NCI-H82 (cell line): ENCODE results near the gene RYR2.
"Not testable (repeated sequence)": the region's sequence is repeated elsewhere in the genome, so short reads cannot be mapped to it uniquely, and the experiment has no call there.

Experiments used
- DNase-seq: peaks from one replicate; lab custom pipeline; 2025; lab: John Stamatoyannopoulos, UW

Gene RYR2

DNA sequence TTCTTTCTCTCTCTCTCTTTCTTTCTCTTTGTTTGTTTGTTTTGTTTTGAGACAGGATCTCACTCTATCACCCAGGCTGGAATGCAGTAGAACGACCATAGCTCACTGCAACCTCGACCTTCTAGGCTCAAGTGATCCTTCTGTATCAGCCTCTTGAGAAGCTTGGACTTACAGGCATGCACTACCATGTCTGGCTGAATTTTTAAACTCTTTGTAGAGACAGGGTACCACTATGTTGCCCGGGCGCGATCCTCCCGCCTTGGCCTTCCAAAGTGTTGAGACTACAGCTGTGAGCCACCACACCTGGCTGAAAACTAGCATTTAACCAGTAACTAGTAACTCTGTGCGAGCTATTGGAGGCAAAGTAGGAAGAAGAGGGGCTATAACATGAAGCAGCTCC lies 523.3 kb downstream of the RYR2 start:
- DNase-seq = no peak

DNA sequence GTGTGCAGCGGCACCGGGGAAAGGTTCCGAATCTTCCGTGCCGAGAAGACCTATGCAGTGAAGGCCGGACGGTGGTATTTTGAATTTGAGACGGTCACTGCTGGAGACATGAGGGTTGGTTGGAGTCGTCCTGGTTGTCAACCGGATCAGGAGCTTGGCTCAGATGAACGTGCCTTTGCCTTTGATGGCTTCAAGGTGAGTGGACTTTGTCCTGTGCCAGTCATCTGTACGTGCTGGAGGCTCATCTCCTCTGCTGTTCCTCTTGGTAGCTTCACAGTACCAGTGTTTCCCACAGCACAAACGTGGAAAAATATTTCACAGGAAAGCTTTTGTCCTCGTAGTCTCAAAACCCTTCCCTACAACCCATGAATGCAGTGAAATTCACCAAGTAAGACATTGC lies 524.6 kb downstream of the RYR2 start:
- DNase-seq = no peak

DNA sequence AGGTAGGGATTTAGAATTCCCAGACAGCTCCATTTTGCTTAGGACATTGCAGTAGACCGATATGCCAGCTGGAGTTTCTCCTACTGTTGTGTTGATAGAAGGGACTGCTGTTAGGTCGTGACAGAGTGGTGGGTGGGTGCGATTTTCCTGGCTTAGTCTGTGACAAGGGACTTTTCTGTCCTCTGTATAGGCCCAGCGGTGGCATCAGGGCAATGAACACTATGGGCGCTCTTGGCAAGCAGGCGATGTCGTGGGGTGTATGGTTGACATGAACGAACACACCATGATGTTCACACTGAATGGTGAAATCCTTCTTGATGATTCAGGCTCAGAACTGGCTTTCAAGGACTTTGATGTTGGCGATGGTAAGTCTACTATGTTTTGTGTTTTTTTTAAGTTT lies 527.0 kb downstream of the RYR2 start:
- no peak for DNase-seq

DNA sequence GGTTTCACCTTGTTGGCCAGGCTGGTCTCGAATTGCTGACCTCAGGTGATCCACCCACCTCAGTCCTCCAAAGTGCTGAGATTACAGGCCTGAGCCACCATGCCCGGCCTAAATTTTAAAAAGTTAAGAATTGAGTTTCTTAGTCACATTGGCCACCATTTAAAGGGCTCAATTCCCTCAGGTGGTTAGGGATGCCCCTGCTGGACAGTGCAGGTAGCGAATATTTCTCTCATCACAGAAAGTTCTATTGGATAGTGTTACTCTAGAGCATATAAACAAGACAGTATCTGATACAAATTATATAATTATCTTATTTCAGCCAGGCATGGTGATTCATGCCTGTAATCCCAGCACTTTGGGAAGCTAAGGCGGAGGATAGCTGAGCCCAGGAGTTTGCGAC lies 528.5 kb downstream of the RYR2 start:
- no peak for DNase-seq

DNA sequence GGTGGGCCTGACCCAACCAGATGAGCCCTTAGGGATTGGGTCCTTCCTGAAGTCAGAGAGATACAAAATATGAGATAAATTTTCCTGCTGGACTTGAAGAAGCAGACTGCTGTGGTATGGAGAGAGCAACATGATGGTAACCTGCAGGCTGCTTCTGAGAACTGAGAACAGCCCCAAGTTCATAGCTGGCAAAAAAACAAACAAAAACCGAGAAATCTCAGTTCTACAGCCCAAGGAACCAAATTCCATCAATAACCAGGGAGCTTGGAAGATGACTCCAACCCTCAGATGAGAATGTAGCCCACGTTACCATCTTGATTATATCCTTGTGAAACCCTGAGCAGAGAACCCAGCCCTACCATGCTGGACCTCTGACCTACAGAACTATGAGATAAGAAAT lies 532.6 kb downstream of the RYR2 start:
- no peak for DNase-seq

DNA sequence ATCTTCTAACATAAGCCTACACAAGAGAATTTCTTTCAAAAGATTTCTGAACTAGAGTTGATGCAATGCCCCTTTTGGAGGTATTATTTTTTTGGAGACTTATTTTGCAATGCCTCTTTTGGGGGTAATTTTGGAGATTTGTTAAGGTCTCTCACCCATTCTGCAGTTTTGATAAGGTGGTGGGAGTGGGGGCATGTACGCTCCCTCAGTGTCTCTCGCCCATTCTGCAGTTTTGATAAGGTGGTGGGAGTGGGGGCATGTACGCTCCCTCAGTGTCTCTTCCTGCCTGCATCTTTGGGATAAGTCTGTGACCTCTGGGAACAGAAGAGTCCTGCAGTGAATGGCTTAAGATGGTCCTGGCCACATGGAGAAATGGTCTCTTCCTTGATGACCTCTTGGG lies 536.6 kb downstream of the RYR2 start:
- no peak for DNase-seq

DNA sequence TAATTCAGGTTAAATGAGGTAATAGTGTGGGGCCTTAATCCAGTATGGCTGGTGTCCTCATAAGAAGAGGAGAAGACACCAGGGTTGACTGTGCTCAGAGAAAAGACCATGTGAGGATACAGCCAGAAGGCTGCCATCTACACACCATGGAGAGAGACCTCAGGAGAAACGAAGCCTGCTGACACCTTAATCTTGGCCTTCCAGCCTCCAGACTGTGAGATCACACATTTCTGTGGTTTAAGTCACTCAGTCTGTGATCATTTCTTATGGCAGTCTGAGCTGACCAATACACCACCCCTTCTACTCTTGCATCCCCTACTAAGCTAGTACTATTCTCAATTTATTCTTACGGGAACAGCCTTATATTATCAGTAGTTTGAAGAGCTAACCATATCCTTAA lies 538.7 kb downstream of the RYR2 start:
- no peak for DNase-seq

DNA sequence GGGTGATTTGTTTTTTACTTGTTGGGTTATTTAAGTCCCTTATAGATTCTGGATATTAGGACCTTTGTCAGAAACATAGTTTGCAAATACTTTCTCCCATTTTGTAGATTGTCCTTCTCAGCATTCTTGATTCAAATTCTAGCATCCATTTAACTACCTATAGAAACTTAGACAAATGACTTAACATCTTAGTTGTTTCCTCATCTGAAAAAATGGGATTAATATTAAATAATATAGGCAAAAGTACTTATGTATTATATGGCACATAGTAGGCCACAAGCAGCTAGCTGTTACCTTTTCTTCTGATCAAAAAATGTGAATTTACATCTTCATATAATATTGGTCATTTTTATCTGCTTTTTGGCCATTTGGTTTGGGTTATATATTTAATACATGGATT lies 541.3 kb downstream of the RYR2 start:
- DNase-seq = no peak

DNA sequence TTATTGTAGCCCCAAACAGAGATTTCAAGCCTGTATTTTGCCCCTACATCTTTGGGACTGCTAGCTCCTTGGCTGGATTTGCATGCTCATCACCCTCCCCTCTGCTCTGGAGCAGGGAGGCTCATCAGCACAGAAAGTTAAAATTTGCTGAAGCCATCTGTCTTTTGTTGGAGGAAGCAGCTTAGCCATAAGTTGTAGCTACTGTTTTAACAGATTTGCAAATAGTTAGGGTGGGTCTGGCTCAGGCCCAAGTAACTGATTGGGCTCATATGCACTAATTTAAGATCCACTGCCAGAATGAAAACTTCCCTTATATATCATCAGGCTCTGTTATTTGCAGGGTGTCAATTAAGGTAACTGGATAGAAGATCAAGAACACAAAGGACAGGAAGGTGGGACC lies 541.8 kb downstream of the RYR2 start:
- DNase-seq = no peak

DNA sequence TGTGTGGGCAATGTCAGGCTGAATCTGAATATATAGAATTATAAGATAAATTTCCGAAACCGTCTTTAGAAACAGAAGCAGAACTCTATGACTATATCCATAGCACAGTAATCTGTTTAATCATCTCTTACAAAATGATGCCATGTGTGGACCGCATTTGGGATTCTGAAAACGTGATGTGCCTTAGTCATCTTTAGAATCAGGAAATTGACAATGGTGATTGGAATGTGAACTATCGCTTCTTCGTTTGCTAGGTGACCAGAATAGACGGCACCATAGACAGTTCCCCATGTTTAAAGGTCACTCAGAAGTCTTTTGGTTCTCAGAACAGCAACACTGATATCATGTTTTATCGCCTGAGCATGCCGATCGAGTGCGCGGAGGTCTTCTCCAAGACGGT lies 548.4 kb downstream of the RYR2 start:
- DNase-seq = no peak

DNA sequence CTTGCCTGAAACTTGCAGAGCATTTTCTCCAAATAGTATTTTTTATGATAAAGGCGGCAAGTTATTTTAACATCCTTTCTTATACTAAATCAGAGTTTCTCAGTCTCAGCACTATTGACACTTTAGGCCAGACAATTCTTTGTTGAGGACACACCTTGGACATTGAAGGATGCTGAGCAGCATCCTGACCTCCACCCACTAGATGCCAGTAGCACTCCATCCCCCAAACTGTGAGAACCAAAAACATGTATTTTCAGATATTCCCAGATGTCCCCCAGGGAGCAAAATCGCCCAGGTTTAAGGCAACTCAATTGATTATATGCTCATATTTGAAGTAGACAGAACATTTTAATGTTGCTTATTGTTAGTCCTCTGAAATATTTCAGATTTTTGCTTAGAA lies 549.4 kb downstream of the RYR2 start:
- DNase-seq = no peak

DNA sequence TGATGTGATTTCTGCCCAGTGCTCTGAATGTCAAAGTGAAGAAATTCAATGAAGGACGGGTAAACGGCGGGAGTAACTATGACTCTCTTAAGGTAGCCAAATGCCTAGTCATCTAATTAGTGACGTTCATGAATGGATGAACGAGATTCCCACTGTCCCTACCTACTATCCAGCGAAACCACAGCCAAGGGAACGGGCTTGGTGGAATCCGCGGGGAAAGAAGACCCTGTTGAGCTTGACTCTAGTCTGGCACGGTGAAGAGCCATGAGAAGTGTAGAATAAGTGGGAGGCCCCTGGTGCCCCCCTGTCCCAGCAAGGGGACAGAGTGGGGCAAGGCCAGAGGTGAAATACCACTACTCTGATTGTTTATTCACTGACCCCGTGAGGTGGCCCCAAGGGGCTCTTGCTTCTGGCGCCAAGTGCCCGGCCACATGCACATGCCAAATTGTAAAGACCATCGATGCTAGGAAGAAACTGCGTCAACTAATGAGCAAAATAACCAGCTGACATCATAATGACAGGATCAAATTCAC lies 561.1 kb downstream of the RYR2 start:
- not testable (repeated sequence) for DNase-seq

DNA sequence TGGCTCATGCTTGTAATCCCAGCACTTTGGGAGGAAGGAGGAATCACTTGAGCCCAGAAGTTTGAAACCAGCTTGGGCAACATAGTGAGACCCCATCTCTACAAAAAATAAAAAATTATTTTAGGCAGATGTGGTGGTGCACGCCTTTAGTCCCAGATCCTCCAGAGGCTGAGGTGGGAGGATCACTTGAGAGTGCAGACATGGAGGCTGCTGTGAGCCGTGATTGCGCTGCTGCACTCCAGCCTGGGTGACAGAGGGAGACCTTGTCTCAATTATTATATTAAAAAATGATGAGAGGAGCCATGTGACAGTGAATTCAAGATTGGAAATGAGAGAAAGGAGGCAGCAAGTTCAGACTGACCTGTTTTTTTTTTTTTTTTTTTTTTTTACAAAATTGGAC lies 566.4 kb downstream of the RYR2 start:
- DNase-seq = no peak

DNA sequence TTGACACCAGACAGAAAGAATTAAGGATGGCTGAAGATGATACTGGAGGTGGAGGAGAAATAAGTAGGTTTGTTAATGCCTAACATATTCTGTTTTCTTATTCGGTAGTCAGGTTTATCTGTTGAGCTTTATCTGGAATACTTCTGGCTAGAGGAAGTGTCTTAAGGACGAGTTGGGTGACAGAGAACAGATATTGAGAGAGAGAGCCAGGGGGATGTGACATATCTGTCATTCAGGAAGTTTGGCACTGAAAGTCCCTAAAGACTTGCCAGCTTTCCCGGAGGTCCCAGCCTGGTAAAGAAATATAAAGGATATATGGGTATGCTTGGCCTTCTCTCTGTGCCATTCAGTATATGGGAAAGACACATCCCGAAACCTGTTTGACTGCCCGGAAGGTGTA lies 568.2 kb downstream of the RYR2 start:
- DNase-seq = no peak

DNA sequence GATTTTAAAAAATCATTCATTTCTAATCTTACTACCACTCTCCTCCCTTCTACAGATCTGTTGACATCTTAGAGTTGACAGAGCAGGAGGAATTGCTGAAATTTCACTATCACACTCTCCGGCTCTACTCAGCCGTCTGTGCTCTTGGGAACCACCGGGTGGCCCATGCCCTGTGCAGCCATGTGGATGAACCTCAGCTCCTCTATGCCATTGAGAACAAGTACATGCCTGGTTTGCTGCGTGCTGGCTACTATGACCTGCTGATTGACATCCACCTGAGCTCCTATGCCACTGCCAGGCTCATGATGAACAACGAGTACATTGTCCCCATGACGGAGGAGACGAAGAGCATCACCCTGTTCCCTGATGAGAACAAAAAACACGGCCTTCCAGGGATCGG lies 572.0 kb downstream of the RYR2 start:
- DNase-seq = no peak

DNA sequence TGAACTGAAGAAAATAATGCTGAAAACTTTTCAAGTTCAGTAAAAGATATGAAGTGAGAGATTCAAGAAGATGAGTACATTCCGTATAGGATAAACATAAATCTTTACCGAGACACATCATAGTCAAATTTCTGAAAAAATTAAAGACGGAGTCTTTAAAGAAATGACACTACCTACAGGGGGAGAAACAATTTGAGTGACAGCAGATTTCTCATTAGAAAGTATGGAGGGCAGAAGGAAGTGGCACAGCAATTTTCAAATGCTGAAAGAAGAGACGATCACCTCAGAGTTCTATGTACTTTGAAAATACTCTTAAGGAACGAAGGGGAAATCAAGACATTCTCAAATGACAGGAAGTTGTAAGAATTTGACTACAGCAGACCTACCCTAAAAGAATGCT lies 577.6 kb downstream of the RYR2 start:
- DNase-seq = no peak

DNA sequence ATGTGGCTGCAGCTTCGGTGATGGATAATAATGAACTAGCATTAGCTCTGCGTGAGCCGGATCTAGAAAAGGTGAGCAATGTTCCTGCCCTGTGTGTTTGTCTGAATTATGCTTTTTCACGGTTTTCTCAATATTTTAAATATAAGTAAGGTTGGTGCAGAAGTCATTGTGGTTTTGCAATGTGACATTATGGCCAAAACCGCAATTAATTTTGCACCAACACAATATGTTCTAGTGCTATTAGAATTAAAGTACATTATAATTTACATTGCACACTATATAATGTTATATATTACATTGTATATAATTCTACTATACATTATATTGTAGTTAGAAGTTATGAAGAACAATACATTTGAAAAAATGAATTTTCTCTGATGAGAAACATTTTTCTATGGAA lies 592.9 kb downstream of the RYR2 start:
- no peak for DNase-seq

DNA sequence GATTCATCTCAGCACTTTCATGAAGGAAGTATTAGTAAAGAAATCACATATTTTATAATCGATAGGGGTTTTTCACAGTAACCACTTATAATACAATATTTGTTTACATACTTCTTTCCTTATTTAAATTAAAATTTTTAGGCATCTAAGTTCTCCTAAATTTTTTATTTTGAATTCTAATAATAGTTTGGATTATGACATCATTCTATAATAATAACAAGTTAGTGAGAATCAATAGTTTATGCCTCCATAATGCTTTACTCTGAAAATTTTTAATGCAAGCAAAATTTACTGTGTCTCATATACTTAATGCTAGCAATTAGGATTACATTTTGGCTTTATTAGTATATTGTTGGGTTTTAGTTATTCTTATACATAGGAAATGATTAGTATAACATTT lies 596.6 kb downstream of the RYR2 start:
- DNase-seq = no peak

DNA sequence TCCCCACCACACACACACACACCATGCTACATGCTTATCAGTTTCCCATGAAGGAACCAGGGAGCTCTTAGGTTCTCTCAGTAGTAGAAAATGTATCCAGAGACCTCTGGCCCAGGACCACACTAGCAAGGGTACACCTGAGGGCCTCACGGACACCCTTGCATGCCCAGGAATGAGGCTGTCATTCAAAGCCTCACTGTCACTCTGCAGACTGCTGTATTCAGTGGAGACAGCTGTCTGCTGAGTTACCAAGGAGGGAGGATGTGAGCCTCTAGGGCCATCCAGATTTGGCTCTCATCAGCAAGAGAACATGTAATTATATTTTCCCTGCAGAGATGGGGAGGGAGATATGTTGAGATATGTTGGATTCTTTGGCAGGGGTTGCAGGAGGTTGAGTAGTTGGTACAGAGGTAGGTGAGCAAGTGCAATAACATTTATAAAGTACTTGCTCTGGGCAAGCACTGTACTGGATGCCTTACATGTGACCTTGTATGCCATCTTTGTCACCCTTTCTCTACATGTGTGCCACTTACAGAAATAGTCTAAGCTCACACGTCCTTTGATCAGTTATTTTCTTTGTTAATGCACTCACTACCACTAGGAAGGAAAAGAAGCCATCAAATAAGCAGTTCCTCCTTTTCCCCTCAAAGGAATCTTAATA lies 598.2 kb downstream of the RYR2 start:
- no peak for DNase-seq

DNA sequence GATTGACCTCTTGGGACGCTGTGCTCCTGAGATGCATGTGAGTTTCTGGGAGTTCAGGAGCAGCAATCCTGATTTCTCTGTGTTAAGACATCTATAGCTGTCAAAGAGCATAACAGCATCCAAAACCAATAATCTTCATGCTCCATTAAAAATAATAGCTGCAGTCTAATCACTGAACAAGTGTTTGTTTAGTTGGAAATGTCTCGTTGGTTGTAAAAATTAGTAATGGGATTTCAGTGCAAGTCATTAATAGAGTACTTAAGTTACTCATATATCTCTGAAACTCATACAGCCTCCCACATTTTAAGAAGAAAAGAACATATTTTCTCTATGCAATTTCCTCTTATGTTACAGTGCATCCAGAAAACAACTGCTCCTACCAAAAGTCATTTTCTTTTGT lies 599.0 kb downstream of the RYR2 start:
- DNase-seq = no peak

DNA sequence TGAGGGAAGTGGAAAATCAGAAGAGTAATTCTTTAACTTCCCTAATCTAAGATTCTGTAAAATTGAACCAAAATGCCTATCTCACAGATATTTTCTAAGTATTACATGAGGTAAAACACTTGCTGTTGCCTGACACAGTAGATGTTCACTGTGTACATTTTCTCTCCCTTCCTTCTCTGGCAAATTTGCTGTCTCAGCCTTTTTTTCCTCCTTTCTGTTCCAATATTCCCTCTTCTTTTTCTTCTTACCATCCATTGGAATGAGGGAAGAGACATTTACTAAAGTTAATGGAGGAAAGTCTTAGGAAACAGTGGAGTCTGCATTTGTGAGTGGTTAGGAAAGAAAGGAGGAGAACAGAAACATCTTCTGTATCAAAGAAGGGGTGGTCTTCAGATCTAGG lies 608.8 kb downstream of the RYR2 start:
- DNase-seq = no peak

DNA sequence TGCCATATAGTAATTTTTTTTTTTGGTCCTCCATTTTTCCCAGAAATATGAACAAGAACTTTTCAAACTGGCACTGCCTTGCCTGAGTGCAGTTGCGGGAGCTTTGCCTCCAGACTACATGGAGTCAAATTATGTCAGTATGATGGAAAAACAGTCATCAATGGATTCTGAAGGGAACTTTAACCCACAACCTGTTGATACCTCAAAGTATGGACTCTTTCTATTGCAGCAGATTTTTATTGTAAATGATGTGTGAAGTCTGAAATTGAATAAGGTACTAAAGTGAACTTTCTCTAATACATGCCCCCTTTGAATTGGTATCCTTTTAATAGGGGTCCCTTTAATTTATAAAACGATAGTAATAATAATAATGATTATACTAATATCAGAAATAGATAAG lies 613.8 kb downstream of the RYR2 start:
- DNase-seq = no peak

DNA sequence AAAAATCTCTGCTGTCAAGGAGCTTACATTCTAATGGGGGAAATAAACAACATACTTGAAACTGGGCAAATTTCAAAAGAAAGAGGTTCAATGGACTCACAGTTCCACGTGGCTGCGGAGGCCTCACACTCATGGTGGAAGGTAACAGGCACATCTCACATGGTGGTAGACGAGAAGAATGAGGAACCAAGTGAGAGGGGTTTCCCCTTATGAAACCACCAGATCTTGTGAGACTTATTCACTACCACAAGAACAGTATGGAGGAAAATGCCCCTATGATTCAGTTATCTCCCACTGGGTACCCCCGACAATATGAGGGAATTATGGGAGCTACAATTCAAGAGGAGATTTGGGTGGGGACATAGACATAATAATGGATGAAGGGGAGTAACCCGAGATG lies 622.4 kb downstream of the RYR2 start:
- no peak for DNase-seq

DNA sequence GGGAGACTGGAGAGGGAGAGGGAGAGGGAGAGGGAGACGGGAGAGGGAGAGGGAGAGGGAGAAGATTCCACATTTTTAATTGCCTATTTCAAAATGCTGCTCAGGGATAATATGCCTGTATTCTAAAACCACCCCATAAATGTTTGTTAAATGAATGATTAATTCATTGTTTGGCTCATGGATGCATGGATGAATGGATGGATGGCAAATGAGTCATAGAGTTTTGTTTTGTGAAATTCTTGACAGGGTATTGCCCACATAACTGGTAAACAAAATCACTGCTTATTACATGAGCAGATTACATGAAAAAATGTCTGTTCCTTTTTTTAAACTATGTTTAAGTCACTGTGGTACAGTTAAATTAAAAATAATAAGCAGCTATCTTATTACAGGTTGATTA lies 628.3 kb downstream of the RYR2 start:
- DNase-seq = no peak

DNA sequence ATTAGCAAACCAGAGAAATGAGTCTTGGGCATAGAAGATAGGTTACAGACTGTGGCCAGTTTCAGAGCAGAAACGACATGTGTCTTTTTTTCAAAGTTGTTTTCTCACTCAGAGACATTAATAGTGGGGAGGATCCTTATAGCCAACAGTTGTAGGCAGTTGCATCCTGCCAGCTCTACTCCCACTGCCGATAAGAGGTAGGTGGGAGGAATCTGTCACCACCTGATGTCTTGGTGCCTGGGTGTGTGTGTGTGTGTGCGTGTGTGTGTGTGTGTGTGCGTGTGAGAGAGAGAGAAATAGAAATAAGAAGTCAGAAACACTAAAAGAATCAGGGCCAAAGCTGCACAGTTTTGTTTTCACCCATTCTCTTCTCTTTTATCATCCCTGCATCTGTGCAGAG lies 629.3 kb downstream of the RYR2 start:
- DNase-seq = no peak
